GM06990 (cell line): ENCODE measurements around the gene ZNF24.

Experiments
- DNase-seq: peaks from one replicate; pipeline ENCODE4 v3.0.0-alpha.2; 2011; ENCODE audit not compliant: insufficient read length; ENCODE audit errors: extremely low read depth
- H3K27me3 ChIP-seq: replicated peaks from 2 replicates; pipeline ENCODE4 v1.6.0; 2011; ENCODE audit warnings: low read length; ENCODE audit not compliant: control insufficient read depth, insufficient read depth
- H3K36me3 ChIP-seq: 2 replicates; pipeline ENCODE4 v1.5.1; 2011; ENCODE audit warnings: low read length; ENCODE audit not compliant: control insufficient read depth, insufficient read depth
- H3K4me3 ChIP-seq: replicated peaks from 2 replicates; pipeline ENCODE4 v1.5.1; 2011; ENCODE audit warnings: low read depth, mild to moderate bottlenecking, control low read depth, low read length
- TF ChIP-seq, protein P1 (sequence below): IDR thresholded peaks from 2 replicates; pipeline ENCODE4 v1.5.1; 2011; ENCODE audit warnings: low read length, control low read depth, mild to moderate bottlenecking, inconsistent platforms; ENCODE audit not compliant: insufficient read depth, poor library complexity, severe bottlenecking

ZNF24 gene

DNA sequence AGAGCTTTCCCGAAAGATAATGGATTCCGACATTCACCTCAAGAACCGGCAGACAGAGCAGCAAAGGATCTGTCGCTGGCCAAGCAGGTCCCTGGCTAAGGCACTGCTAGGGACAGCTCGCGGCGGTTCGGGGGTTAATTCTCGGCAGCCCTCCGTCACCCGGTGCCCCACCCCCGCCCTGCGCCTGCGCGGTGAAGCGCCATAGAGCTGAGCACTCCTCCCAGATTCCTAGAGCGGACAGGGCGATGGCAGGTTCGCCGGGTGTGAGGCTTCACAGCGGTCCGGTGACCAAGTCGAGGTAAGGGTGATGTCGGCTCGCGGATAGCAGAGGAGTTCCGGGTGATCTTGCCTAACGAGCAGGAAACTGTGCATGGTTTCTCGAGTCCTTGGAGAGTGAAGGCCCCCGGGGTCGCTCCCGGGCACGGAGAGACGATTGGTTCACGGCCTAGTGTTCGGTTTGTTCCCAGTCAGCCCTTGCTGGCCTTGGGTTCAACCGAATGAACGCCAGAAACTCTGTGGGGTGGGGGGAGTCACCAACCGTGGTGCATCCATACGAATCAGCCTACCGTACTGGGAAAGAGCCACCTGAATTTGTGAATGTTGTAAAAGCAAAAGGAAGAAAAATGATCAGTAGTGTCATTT, 54.0 kb downstream of the ZNF24 start, which contains the start of gene ZSCAN30:
ZSCAN30 (minus strand) TSS at position 136 of the 642 bp plus-strand sequence. CDS start 25,877 bp downstream, outside the sequence.
- DNase-seq, result peak; percentile 98
- Histone ChIP-seq H3K4me3 (peak within 1 kb of the TSS; percentile 94), H3K27me3 (no peaks in the 10 kb centered on the region), H3K36me3 (peaks cover 1% of the 10 kb centered on the region)
- TF ChIP-seq, protein P1, sequence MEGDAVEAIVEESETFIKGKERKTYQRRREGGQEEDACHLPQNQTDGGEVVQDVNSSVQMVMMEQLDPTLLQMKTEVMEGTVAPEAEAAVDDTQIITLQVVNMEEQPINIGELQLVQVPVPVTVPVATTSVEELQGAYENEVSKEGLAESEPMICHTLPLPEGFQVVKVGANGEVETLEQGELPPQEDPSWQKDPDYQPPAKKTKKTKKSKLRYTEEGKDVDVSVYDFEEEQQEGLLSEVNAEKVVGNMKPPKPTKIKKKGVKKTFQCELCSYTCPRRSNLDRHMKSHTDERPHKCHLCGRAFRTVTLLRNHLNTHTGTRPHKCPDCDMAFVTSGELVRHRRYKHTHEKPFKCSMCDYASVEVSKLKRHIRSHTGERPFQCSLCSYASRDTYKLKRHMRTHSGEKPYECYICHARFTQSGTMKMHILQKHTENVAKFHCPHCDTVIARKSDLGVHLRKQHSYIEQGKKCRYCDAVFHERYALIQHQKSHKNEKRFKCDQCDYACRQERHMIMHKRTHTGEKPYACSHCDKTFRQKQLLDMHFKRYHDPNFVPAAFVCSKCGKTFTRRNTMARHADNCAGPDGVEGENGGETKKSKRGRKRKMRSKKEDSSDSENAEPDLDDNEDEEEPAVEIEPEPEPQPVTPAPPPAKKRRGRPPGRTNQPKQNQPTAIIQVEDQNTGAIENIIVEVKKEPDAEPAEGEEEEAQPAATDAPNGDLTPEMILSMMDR, result no peak

DNA sequence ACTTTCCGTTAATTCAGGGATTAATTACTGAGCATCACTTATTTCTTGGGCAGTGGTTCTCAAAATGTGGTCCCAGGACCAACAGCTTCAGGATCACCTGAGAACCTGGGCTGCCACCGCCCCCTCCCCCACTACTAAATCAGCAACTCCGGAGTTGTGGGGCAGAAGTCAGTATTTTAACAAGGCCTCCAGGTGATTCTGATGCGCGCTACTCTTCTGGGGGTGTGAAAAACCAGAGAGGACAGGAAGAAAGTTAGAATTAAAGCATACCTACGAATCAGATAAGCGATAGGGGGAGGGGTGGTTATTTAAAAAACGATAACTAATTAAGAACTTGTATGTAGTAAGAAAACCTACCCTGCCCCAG, 54.5 kb downstream of the ZNF24 start:
- H3K4me3 ChIP-seq, result peak overlapping the region; percentile 94
- H3K36me3 ChIP-seq, result peaks cover 1% of the 10 kb centered on the region
- no peaks in the 10 kb centered on the region for H3K27me3 ChIP-seq
- TF ChIP-seq, protein P1, result no peak
- no peak for DNase-seq

DNA sequence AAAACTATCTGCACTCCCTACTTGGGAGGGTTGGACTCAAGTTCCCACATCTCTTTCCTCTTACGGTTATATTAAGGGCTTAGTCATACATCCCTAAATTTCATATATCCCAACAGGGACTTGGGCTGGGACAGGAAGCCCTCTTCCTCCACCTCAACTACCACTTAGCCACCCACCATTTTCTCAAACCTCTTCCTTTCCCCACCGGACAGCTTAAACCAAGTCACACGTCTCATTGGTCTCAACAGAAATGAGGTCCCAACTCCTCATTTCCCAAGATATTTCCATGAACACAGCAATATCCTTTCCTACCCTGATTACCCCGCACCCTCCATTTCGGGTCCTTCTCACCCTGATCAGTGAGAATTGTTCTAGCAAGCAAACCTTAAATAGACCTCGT, 54.9 kb downstream of the ZNF24 start:
- TF ChIP-seq, protein P1, result no peak
- no peak for DNase-seq
- no peaks in the 10 kb centered on the region for H3K27me3 ChIP-seq
- peaks cover 4% of the 10 kb centered on the region for H3K36me3 ChIP-seq
- H3K4me3 ChIP-seq, result peak overlapping the region; percentile 94

DNA sequence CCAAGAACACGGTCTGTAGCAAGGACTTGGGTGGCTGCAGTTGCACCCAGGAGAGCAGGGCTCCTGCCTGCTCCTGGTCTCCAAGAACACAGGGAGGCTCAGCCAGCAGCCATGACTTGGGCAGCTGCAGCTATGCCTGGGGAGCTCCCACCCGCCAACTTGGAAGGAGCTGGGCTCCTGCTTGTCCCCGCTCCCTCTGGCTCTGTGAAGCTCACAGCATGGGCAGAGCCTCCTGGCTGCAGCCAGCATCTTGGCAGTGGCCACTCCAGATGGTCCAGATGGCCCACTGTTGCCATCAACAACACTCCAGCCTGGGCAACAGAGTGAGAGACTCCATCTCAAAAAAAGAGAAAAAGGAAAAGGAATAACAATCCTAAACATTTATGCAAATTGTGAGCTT, 59.4 kb downstream of the ZNF24 start:
- TF ChIP-seq, protein P1, result no peak
- peaks cover 7% of the 10 kb centered on the region for H3K36me3 ChIP-seq
- no peak overlapping the region for H3K4me3 ChIP-seq
- no peaks in the 10 kb centered on the region for H3K27me3 ChIP-seq
- DNase-seq, result no peak

DNA sequence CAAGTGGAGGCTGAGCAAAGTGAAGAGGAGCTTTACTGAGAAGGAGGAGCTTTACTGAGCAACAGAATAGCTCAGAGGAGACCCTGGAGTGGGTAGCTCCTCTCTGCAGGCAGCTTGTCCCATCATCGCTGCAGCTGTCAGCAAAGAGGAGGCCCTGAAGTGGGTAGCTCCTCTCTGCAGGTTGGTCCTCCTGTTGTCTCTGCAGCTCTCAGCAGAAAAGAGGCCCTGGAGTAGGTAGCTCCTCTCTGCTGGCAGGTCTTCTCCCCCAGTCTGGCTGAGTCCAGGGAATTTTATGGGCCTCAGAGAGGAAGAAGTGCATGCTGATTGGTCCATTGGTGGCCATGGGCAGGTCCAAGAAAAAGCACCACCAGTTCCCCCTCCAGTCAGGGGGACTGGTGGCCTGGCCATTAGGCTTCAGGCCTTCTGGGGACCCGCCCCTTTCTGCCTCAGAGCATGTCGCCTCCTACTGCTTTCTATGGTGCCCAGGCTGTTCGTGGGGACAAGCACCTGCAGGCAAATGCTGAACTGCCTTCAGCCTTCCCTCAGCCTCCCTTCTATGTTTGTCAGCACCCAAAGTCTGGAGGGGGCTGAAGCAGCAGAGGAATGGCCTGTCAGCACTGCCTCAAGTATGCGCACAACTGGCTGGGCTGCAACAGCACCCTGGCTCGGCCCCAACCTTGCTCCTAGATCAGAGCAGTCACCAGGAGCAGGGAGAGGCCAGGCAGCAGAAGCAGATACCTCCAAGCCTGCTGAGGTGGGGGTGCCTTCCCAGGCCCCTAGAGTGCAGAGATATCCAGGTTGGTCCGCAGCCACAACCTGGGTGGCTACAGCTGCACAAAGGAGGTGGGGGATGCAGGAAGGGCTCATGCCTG, 60.1 kb downstream of the ZNF24 start:
- TF ChIP-seq, protein P1, result no peak
- no peak for DNase-seq
- Histone ChIP-seq H3K27me3 (no peaks in the 10 kb centered on the region), H3K4me3 (no peak overlapping the region), H3K36me3 (peaks cover 7% of the 10 kb centered on the region)
